NCI-H226 (cell line): ENCODE data around the gene HTRA2.
A peak's percentile ranks its signal among the peaks of the same experiment; 100 is the strongest.

Experiments used
- DNase-seq: peaks from one replicate; pipeline ENCODE4 v3.0.0-alpha.2; 2015

The HTRA2 gene

GRCh38 chr2:74501335-74502071, 28.2 kb upstream of the HTRA2 start:
- no peak for DNase-seq

GRCh38 chr2:74502147-74502719, 27.5 kb upstream of the HTRA2 start:
- DNase-seq: no peak

- peak; percentile 87 for DNase-seq
Observed at GRCh38 chr2:74502720-74503505, 26.8 kb upstream of the HTRA2 start.

GRCh38 chr2:74503506-74504475, 25.9 kb upstream of the HTRA2 start:
- no peak for DNase-seq

GRCh38 chr2:74504591-74504990, 25.1 kb upstream of the HTRA2 start:
- no peak for DNase-seq

GRCh38 chr2:74505448-74506246, 24.1 kb upstream of the HTRA2 start:
- no peak for DNase-seq

GRCh38 chr2:74507145-74507925, 22.4 kb upstream of the HTRA2 start, which contains the start of gene PCGF1:
PCGF1 (minus strand) TSS chr2:74507695; CDS start chr2:74507668, 27 bp downstream.
- DNase-seq: peak; percentile 95

GRCh38 chr2:74507926-74508520, 21.7 kb upstream of the HTRA2 start:
- DNase-seq: no peak

- DNase-seq: no peak
Observed at GRCh38 chr2:74510272-74510671, 19.5 kb upstream of the HTRA2 start.

- no peak for DNase-seq
Observed at GRCh38 chr2:74511104-74511989, 18.4 kb upstream of the HTRA2 start.

- no peak for DNase-seq
Observed at GRCh38 chr2:74512744-74513604, 16.8 kb upstream of the HTRA2 start.

GRCh38 chr2:74513605-74514367, 15.9 kb upstream of the HTRA2 start:
- no peak for DNase-seq

GRCh38 chr2:74514368-74515270, 15.1 kb upstream of the HTRA2 start, which contains the start of gene TLX2:
TLX2 (plus strand) TSS chr2:74514450; CDS start chr2:74514807, 357 bp downstream.
- DNase-seq: no peak

- no peak for DNase-seq
Observed at GRCh38 chr2:74515271-74515980, 14.3 kb upstream of the HTRA2 start.

- no peak for DNase-seq
Observed at GRCh38 chr2:74515981-74516633, 13.6 kb upstream of the HTRA2 start.
